GM13976 (cell line): ENCODE results near the gene EIF2B2.

Experiments used
- DNase-seq: peaks from one replicate; pipeline ENCODE4 v3.0.0; 2012; ENCODE audit warnings: low spot score
- CTCF ChIP-seq: IDR thresholded peaks from 2 replicates; pipeline ENCODE4 v1.5.1; 2012; ENCODE audit warnings: borderline replicate concordance, mild to moderate bottlenecking; ENCODE audit not compliant: insufficient read depth; ENCODE audit errors: extremely low read depth, missing control alignments, control extremely low read depth
- in situ Hi-C: fragments of 300-500 bp; cut with MboI; formaldehyde crosslinking; loops from one replicate; pipeline ENCODE4 v1.12.0; 2022; ENCODE audit warnings: low sequenced_read_pairs, mixed read lengths, inconsistent platforms; ENCODE audit not compliant: unreplicated experiment

The EIF2B2 gene

GRCh38 chr14:75015496-75015895 lies 12.8 kb downstream of the EIF2B2 start:
- no peak for DNase-seq
- TF ChIP-seq CTCF: no peak
- in situ Hi-C loops: no loop called here

GRCh38 chr14:75016815-75017214 lies 14.1 kb downstream of the EIF2B2 start:
- no peak for DNase-seq
- TF ChIP-seq CTCF: no peak
- in situ Hi-C loops: no loop called here

- DNase-seq: no peak
- no peak for TF ChIP-seq CTCF
- in situ Hi-C loops: no loop called here
Observed at GRCh38 chr14:75018694-75019093, 16.0 kb downstream of the EIF2B2 start.

GRCh38 chr14:75022655-75023054 lies 19.9 kb downstream of the EIF2B2 start:
- in situ Hi-C loops: no loop called here
- DNase-seq: no peak
- no peak for TF ChIP-seq CTCF

- TF ChIP-seq CTCF: no peak
- in situ Hi-C loops: no loop called here
- no peak for DNase-seq
Observed at GRCh38 chr14:75023108-75023507, 20.4 kb downstream of the EIF2B2 start.

GRCh38 chr14:75025082-75025481 lies 22.4 kb downstream of the EIF2B2 start:
- no peak for TF ChIP-seq CTCF
- no peak for DNase-seq
- in situ Hi-C loops: no loop called here

GRCh38 chr14:75025876-75026275 lies 23.2 kb downstream of the EIF2B2 start:
- TF ChIP-seq CTCF: no peak
- in situ Hi-C loops: no loop called here
- no peak for DNase-seq
